NCI-H1092 (cell line): ENCODE measurements around the gene FAS.
"Not testable (repeated sequence)": the region's sequence is repeated elsewhere in the genome, so short reads cannot be mapped to it uniquely, and the experiment has no call there.

Experiments
- DNase-seq: peaks from one replicate; lab custom pipeline; 2025; lab: John Stamatoyannopoulos, UW

FAS gene

DNA sequence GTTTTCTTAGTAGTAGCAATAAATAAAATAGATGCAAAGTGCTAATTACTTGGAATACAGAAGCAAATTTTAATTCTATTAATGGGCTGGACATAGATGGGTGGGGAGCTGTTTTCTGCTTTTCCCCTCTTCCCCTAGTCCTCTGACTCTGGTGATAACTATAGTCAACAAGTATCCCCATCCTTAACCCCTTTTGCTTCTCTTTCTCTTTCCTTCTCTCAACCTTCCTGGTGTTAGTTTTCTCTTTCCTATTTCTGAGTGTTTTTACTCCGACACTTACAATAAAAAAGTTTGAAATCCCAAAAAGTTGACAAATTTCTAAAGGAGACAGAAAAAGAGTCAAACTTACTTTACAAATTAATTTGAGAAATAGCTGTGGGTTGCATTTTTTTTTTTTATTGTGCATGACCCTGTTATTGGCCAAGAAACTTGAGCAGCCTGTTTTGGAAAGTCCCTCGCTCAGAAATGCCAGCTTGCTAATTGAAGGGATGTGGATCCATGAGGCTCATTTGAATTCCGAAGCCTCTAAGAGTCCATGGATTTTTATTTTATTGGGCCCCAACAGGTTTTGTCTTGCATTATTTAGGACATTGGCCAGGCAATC, 2.4 kb downstream of the FAS start:
- no peak for DNase-seq

DNA sequence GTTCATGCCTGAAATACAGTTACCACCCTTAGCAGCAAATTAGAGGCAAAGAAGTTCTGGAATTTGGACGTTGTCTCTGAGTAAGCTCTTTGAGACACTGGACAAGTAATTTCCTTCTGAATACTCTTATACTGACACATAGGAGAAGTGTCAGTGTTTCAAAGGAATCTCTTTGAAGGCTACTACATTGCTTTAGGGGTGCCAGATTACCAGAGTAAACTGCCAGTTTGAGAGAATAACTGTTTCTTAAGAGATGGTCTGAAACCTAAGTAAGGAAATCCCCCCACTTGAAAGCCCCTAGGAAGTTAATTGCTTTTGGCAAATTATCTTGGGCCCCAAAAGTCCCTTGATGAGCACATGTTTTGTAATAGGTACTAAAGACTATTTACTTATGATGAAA, 3.4 kb downstream of the FAS start:
- no peak for DNase-seq

DNA sequence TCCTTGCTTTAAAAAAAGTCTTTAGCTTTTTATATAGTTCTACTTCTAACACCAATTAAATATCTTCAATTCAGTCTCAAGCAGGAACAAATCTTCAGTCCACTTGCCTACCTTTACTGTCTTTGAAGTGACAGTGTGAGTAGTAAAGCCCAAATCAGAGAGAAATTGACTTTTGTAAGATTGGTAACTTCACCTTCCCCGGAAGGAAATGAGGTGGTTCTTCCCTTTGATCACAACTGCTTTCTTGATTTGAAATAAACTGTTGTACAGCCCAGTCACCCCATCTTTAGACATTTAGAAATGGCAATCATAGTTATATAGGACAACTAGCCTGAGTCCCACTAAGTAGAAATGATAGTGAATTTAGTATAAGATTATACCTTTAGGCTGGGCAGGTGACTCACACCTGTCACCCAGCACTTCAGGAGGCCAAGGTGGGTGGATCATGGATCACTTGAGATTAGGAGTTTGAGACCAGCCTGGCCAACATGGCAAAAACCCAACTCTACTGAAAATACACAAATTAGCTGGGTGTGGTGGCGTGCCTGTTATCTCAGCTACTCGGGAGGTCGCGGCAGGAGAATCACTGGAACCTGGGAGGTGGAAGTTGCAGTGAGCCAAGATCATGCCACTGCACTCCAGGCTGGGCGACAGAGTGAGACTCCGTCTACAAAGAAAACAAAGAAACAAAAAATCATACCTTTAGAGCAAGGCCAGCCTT, 4.7 kb downstream of the FAS start:
- no peak for DNase-seq

DNA sequence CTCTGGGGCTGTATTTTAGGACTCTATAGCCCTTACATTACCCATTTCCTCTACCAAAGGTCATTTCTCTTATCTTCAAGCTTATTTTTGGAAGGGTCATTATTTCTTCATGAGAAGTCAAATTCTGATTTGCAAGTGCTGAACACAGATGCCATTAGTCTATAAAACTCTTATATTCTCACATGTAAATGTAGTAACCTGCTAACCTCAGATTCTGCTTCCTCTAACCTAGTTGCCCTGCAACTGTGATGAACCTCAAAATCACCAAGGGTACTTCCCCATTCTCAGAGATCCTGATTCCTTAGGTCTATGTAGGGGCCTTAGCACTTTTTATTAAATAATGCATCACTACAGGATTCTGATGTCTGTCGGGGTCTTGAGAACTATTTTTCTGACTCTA, 6.3 kb downstream of the FAS start:
- DNase-seq: no peak

DNA sequence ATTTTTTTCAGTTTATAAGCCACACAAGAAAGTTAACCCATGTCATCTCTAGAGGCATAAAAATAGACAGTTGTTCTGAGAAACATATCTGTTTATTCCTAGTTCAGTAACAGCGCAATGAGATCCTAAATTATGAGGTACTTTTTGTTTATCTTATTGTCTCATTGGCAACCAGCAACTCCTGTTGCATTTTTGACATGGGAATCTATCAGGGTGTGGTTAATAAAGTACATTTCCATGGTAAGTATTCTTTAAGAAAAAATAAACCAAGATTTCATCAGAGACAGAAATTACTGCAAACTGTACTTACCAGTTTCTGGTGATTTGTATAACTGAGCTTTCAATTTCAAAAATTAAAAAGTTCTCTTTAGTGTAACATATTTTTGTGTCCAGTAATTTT, 9.0 kb downstream of the FAS start:
- no peak for DNase-seq

DNA sequence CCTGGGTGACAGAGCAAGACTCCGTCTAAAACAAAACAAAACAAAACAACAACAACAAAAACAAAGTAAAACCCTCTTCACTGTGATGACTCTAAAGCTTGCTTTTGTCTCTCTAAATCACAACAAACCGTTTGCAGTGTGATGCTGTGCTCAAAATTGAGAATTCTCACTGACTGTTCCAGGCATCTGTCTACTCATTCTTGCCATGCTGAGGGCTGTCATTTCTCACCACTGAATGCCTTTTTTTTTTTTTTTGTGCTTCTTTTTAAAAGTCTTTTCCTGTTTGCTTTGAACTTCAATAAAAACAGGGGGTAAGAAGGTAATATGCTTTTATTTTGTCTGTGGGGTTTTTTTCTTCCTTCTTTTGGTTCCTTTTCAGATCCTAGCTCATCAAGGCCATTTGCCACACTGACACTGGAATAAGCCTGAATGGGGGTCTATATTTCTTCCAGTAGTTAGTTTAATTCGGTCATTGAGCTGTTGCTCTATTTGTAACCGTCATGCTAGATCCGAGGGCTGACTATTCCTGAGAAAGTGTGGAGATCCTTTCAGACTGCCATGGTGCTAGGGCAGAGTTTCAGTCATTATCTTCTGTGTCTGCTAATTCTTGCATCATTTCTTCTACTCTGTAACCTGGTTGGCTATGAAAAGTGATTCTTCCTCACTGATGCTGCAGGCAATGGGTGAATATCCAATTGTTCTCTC, 10.6 kb downstream of the FAS start:
- no peak for DNase-seq

DNA sequence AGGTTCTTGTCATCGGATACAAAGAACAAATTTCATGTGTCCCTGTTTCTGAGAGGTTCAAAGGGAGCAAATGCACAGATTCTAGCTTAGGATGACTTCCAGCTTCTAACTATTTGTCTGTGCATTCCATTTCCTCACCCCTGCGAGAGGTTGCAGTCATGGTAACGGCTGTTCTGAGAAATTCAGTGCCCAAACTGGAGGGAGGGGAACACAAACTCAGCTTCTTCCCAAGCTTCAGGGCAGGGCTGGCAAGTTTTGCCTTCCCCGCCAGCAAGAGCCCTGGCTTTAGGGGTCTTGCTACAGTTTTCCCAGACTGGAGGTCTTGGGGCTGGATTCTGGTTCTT, 11.1 kb downstream of the FAS start:
- DNase-seq: no peak

DNA sequence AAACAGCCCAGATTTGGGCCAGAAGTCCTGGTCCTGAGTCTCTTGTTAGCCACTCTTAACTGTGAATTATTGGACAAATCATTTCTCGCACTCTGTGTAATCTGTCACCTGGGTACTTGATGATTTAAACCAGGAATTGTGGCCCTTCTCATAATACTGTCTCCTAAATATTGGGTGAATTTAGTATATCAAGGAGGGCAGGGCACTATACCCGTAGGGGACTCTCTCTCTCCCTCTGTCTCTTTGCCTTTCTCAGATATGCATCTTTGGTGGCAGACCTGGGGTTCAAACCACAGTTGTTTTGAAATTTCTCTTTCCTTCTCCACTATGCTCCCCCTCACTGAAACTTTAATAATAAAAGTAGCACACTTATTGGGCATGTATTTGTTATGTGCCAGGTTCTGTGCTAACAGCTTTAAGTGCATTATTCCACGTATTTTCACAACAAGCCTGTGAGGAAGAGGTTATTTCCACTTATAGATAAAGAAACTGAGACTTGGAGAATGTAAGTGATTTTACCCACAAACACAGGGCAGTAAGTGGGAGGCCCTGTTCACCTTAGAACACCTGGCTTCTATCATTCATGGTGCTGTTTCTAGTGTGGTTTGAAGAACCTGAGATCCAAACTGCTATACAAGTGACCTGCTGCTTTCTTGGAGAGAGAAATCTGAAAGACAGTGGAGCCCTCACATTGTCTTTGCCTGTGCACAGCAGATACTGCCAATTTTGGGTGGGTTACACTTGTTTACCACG, 11.8 kb downstream of the FAS start:
- DNase-seq: no peak

DNA sequence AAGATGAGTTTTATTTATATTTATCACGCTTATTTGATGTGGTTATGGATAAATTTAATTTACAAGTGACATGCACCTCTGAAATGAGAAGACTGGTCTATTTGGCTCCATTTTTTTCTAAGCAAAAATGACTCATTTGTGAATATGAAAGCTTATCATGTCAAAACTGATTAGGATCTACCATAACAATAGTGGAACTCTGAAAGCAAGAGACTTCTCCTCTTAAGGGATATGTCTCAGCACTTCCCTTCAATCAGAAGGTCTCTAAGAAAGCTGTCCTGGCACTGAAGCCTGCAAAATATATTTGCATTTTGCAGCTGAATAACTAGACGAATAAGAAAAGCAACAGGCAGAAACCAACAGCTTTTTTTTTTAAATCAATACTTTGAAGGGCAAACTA, 12.7 kb downstream of the FAS start:
- no peak for DNase-seq

DNA sequence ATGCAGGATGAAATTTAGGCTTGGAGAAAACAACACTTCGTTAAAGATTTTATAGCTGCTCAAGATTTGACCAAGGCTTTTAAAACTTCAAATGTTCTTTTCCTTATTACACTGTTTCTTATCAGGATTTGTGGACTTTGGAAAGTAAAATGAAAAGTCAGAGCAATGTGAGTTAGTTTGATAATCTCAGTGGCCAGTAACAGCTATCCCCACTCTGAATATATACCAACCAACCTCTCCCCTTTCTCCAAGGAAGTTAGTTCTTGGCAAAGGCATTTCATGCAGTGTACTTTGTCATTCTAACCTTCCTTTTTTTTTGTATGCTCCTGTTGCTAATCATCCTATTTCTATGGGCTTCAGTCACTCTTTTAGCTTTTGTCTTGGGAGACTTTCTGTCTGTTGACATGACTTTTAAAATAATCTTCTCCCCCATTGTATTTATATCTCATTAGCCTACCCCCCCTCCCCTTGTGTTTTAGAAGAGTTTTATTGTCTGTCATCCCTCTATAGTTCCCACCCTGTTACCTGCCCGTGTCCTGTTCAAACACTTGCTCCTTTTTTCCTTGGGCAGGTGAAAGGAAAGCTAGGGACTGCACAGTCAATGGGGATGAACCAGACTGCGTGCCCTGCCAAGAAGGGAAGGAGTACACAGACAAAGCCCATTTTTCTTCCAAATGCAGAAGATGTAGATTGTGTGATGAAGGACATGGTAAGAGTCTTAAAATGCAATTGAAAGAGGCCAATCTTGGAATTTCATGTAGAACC, 16.7 kb downstream of the FAS start:
- DNase-seq: no peak

DNA sequence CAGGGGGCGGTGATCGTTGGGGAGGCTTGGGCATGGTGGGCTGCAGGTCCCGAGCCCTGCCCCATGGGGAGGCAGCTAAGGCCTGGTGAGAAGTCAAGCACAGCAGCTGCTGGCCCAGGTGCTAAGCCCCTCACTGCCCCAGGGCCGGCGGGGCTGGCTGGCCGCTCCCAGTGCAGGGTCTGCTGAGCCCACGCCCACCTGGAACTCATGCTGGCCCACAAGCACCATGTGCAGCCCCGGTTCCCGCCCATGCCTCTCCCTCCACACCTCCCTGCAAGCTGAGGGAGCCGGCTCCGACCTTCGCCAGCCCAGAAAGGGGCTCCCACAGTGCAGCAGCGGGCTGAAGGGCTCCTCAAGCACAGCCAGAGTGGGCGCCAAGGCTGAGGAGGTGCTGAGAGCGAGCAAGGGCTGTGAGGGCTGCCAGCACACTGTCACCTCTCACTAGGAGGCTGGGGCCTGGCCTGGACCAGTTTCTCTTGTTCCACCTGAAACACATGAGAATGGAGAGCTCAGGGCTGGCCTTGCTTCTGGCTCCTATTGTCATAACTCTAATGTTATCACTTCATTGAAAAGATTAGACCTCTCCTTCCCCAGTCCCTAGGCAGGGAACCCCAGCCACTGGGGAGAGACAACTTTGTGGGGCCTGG, 28.2 kb downstream of the FAS start:
- DNase-seq: not testable (repeated sequence)

DNA sequence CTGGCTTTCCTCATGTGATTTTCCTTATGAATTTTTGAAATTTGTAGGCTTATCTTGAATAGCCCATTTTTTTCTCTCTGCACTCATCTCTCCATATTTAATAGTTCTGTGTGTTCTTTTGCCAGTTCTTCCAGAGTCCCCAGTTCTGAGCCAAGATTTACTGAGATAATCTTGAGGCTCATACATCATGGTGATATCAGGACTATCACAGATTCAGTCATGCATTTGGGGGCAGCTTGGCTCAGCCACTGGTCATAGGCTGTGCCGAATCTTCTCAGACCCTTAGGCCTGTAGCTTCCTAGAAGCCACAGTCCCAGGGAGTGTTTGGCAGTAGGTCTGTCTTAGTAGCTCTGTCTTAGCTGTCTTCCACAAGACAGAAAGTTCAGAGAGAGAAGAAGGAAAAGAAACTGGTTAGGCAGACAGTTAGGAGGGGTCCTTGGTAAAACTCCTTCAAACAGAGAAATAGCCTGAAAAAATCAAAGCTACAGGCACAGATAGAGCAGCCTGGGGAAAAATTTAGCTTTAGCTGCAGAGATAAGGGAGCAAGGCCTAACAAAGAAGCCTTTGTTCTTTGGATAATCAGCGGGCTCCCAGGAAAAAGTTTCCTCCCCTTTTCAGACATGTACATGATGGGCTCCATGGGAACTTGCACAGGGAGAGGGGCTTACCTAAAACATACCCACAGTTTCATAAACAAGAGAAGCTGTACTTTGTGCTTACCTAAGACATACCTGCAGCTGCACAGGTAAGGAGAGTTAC, 29.1 kb downstream of the FAS start:
- no peak for DNase-seq

DNA sequence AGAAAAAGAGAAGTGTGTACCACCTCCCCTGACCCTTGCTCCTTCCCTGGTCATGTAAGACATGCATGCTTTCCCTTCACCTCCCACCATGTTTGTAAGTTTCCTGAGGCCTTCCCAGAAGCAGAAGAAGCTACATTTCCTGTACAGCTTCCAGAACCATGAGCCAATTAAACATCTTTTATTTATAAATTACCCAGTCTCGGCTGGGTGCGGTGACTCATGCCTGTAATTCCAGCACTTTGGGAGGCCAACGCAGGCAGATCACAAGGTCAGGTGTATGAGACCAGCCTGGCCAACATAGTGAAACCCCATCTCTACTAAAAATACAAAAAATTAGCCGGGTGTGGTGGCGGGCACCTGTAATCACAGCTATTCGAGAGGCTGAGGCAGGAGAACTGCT, 30.9 kb downstream of the FAS start:
- DNase-seq: not testable (repeated sequence)

DNA sequence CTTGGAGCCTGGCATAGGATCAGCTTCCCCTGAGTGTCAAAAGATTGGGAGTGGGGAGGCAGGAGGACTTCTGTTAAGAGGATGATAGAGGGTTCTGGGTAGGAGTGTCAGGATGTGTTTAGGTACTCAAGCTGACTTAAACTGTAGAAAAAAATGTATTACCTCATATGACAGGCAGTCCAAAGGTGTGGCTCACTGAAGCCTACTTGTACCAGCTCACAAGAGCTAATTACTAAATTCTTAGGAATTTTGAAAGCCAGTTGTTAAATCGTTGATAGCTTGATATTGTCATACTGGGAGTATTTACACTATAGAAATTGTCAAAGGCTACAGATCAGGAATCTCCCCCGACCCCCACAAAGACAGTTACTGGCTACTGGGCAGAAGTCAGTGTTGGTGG, 32.1 kb downstream of the FAS start:
- no peak for DNase-seq

DNA sequence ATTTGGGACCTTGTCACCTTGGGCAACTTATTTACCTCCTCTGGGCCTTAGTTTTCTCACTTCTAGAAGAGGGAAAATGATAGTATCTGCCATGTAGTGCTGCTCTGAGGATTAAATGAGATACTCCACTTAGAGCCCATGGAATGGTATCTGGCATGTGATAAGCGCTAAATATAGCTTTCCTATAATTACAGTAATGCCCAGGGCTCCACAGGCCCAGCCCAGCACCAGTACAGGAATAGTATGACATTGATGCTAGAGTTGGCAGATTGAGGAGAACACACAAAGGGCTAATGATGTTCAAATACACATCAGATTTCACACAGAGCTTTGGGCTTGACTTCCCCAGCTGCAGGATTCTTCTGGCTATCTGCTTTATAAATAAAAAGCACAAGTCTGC, 34.9 kb downstream of the FAS start:
- DNase-seq: no peak

DNA sequence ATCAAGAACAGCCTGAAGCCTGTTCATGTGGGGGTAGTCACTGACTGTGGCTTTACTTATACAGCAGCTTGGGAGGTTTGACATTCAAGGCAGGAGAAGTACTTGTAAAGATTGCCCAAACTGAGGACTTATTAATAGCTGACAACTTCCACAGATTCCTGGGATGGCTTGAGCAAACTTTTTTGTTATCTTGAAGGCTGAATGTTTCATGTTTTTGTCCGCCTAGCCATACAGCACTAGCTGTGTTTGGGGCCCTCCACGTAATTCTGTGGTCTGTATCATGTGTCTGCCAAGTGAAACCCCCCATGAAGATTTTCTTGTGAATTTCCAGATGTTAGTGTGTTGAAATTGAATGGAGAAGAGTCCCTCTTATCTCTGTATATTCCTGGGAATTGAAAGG, 38.6 kb downstream of the FAS start:
- no peak for DNase-seq

DNA sequence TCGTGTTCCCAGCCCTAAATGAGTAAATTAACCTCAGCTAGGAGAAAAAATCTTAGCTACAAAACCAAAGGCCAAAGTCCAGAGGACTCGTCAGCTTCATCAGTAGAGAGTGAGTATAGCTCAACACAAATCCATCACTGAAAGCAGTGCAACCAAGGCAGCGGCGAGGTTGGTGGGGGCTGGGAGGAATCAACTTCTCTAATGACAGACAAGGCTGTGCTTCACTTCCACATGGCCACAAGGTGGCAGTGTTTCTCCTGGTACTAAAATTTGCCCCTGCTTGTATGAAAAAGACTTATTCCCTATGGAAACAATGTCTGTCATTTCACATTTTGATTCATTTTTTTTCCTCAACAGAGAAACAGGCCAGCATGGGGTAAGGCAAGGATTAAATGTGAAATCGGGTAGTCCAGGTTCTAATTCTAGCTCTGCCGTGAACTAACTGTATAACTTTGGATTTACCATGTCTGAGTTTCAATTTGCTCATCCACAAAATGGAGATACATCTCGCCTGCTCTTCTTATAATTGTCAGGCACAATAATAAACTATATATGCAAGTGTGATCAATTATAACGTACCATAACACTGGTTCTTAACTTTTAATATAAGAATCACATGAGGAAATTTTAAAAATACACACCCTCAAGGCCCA, 39.3 kb downstream of the FAS start:
- DNase-seq: no peak

DNA sequence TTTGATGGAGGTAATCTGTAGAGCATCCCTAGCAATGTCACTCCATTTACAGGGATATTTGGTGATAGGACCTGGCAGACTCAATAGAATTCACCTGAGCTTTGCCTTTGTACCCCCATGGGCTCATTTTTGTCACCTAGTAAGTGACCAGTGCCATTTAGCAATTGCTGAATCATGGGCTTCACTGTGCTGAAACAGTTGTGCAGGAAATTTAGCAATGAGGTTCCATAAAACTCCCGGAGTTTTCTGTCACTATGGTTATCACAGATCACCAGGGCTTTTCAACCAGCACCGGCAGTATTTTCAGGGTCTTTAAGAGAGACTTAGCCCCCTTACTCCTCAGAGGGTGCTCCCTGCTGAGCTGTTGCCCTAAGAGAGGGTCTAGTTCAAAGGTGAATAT, 40.2 kb downstream of the FAS start:
- no peak for DNase-seq

DNA sequence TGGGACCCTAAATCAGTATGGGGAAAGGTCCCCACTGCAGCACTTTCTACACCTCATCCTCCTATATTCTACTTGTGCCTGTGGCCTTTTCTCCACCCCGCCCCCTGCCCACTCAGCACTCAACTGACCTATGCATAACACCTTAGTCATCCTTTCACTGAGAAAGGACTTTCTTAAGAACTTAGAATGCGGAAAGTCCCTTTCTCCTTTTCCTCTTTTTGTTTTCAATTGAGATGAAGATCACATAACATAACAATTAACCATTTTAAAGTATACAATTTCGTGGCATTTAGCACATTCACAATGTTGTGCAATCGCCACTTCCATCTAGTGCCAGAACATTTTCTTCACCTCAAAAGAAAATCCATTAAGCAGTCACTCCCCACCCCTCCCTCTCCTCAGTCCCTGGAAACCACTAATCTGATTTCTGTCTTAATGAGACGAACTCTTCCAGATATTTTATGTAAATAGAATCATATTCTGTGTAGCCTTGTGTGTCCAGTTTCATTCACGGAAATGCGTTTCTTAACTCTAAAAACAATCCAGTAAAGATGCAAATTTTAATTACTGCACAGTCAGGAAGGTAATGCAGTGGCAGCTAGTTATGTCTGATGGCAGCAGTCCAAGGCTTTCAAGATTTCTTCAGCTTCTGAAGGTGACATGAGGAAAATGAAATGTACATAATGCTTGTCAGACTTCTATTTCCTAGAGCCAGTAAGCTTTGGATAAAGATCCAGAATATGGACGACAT, 41.7 kb downstream of the FAS start:
- DNase-seq: no peak

DNA sequence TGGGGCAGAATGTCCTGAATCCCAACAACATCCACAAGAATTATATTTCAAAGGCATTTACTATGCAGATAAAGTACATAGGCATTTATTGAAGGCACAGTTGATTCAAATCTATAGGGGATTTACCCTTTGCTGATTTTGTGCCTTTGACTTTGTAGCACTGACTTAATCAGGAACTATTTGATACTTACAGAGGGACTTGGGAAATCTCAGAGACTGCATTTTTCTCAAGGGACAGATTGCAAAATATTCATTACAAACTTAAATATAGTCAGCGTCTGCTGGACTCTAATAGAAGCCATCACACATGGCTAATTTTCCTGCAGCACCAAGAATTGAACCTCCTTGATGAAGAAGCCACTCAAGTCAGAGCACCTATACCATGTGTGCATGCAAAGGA, 44.9 kb downstream of the FAS start:
- DNase-seq: no peak
